ENCODE results near the gene CNIH3.
A peak's percentile ranks its signal among the peaks of the same experiment; 100 is the strongest.

CNIH3 gene

DNA sequence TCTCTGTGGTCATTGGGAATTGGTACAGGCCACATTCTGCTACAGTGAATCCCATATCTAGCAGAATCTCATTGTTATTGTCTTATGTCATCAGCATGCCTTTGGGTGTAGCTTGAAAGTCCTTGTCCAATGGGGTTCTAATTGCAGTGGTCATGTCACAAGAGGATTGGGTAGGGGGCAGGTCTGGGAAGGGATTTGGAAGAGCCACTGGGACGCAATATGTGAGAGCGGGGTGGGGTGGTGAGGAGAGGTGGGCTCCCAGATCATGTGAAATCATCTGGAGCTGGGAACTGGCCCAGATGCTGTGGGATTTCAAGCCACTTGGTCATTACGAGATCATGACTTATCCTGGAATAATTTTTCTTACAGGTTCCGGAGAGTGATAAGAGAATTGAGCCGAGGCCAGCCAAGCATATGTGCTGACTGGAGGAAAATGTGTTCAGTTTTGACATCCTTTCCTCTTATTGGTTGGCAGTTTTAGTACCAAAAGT lies 16.3 kb downstream of the CNIH3 start:
- no peaks in the 10 kb centered on the region for H3K36me3 ChIP-seq (ENCODE audit: insufficient read depth, low read length)
- H3K9ac ChIP-seq (ENCODE audit: low read depth, low read length): no peak overlapping the region
- no peaks in the 10 kb centered on the region for H3K27me3 ChIP-seq (ENCODE audit: control insufficient read depth, insufficient read depth, low read length)
- peaks cover 20% of the 10 kb centered on the region for H3K4me1 ChIP-seq (ENCODE audit: control insufficient read depth, insufficient read depth, low read length)
- no peak overlapping the region for H3K4me2 ChIP-seq (ENCODE audit: low read length)
- no peak overlapping the region for H3K4me3 ChIP-seq (ENCODE audit: low read length)
- H3K9me3 ChIP-seq (replicated peaks; ENCODE audit: low read length): no peaks in the 10 kb centered on the region

DNA sequence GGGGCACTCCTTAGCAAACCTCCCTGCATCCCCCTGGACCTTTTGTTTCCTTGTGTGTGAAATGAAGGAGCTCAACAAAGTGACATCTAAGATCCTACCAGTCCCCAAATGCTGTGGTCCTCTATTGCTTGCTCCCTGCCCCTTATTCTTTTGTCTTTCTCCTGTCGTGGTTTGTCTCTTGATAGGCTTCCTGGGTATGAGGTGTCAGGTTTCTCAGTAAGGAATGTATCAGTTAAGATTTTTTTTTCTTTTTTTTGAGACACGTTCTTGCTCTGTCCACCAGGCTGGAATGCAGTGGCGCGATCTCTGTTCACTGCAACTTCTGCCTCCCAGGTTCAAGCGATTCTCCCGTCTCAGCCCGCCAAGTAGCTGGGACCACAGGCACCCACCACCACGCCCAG lies 16.8 kb downstream of the CNIH3 start:
- H3K9me3 ChIP-seq (replicated peaks; ENCODE audit: low read length): no peaks in the 10 kb centered on the region
- H3K36me3 ChIP-seq (ENCODE audit: insufficient read depth, low read length): no peaks in the 10 kb centered on the region
- H3K9ac ChIP-seq (ENCODE audit: low read depth, low read length): no peak overlapping the region

GRCh38 chr1:224635356-224635755 lies 19.2 kb downstream of the CNIH3 start:
- Histone ChIP-seq H3K4me1 (ENCODE audit: control insufficient read depth, insufficient read depth, low read length) (peaks cover 28% of the 10 kb centered on the region), H3K4me3 (ENCODE audit: low read length) (no peak overlapping the region), H3K36me3 (ENCODE audit: insufficient read depth, low read length) (no peaks in the 10 kb centered on the region), H3K27me3 (ENCODE audit: control insufficient read depth, insufficient read depth, low read length) (no peaks in the 10 kb centered on the region), H3K4me2 (ENCODE audit: low read length) (peak overlapping the region; percentile 22), H3K9ac (ENCODE audit: low read depth, low read length) (no peak overlapping the region), H3K9me3 (replicated peaks; ENCODE audit: low read length) (no peaks in the 10 kb centered on the region)

More for the DNA sequence above, 16.8 kb downstream of the CNIH3 start:
- no peak overlapping the region for H3K4me3 ChIP-seq (ENCODE audit: low read length)
- no peaks in the 10 kb centered on the region for H3K27me3 ChIP-seq (ENCODE audit: control insufficient read depth, insufficient read depth, low read length)
- no peak overlapping the region for H3K4me2 ChIP-seq (ENCODE audit: low read length)
- H3K4me1 ChIP-seq (ENCODE audit: control insufficient read depth, insufficient read depth, low read length): peaks cover 25% of the 10 kb centered on the region

GRCh38 chr1:224637515-224637914 lies 21.4 kb downstream of the CNIH3 start:
- Histone ChIP-seq H3K9ac (ENCODE audit: low read depth, low read length) (no peak overlapping the region), H3K4me3 (ENCODE audit: low read length) (peak overlapping the region; percentile 16), H3K9me3 (replicated peaks; ENCODE audit: low read length) (no peaks in the 10 kb centered on the region), H3K27me3 (ENCODE audit: control insufficient read depth, insufficient read depth, low read length) (peaks cover 4% of the 10 kb centered on the region), H3K36me3 (ENCODE audit: insufficient read depth, low read length) (no peaks in the 10 kb centered on the region), H3K4me2 (ENCODE audit: low read length) (peak overlapping the region; percentile 54), H3K4me1 (ENCODE audit: control insufficient read depth, insufficient read depth, low read length) (peaks cover 28% of the 10 kb centered on the region)

DNA sequence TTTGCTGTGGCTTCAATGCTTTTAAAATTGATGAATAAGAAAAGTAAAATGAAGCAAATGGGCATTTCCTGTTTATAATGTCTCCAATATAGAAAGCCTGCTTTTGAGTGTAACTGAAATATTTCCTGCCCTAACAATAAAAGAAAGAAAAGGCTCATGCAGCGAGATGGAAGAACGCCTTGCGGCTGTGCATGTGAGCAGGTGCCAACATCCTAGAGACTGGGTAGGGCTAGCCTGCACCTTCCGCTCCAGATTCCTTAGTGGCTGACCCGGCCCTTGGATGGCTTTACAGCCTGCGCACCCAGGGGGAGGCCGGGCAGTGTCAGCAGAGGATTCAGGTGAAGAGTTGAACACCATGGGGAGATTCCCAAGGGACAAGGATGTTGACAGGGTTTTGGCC lies 21.8 kb downstream of the CNIH3 start:
- Histone ChIP-seq H3K27me3 (ENCODE audit: control insufficient read depth, insufficient read depth, low read length) (peaks cover 4% of the 10 kb centered on the region), H3K4me1 (ENCODE audit: control insufficient read depth, insufficient read depth, low read length) (peaks cover 25% of the 10 kb centered on the region), H3K9me3 (replicated peaks; ENCODE audit: low read length) (no peaks in the 10 kb centered on the region), H3K9ac (ENCODE audit: low read depth, low read length) (no peak overlapping the region), H3K36me3 (ENCODE audit: insufficient read depth, low read length) (no peaks in the 10 kb centered on the region), H3K4me3 (ENCODE audit: low read length) (no peak overlapping the region), H3K4me2 (ENCODE audit: low read length) (peak overlapping the region; percentile 54)

GRCh38 chr1:224639426-224639975 lies 23.4 kb downstream of the CNIH3 start:
- Histone ChIP-seq H3K4me1 (ENCODE audit: control insufficient read depth, insufficient read depth, low read length) (peaks cover 25% of the 10 kb centered on the region), H3K9ac (ENCODE audit: low read depth, low read length) (no peak overlapping the region), H3K4me2 (ENCODE audit: low read length) (no peak overlapping the region), H3K4me3 (ENCODE audit: low read length) (no peak overlapping the region), H3K27me3 (ENCODE audit: control insufficient read depth, insufficient read depth, low read length) (peaks cover 4% of the 10 kb centered on the region), H3K9me3 (replicated peaks; ENCODE audit: low read length) (no peaks in the 10 kb centered on the region), H3K36me3 (ENCODE audit: insufficient read depth, low read length) (no peaks in the 10 kb centered on the region)

DNA sequence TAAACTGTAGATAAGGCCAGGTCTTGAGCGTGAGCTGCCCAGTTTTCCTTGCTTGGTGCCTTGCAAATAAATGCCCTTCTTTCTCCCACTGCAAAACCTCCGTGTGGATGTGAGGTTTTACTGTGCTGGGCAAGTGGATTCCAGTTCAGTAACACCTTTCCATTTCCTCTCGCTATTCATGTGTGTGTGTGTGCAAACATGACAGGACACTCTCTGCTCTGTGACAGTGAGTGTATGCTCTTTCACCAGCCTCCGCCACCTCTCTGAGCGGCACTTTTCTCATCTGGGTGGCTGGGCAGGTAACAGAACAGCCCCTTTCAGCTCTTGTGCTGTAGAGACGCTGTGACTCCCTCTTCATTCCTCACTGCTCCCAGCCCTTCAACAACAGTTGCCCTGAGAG lies 23.9 kb downstream of the CNIH3 start:
- no peak overlapping the region for H3K4me3 ChIP-seq (ENCODE audit: low read length)
- no peaks in the 10 kb centered on the region for H3K9me3 ChIP-seq (replicated peaks; ENCODE audit: low read length)
- no peaks in the 10 kb centered on the region for H3K36me3 ChIP-seq (ENCODE audit: insufficient read depth, low read length)
- H3K4me1 ChIP-seq (ENCODE audit: control insufficient read depth, insufficient read depth, low read length): peaks cover 23% of the 10 kb centered on the region
- no peak overlapping the region for H3K4me2 ChIP-seq (ENCODE audit: low read length)
- no peak overlapping the region for H3K9ac ChIP-seq (ENCODE audit: low read depth, low read length)
- H3K27me3 ChIP-seq (ENCODE audit: control insufficient read depth, insufficient read depth, low read length): peaks cover 4% of the 10 kb centered on the region

DNA sequence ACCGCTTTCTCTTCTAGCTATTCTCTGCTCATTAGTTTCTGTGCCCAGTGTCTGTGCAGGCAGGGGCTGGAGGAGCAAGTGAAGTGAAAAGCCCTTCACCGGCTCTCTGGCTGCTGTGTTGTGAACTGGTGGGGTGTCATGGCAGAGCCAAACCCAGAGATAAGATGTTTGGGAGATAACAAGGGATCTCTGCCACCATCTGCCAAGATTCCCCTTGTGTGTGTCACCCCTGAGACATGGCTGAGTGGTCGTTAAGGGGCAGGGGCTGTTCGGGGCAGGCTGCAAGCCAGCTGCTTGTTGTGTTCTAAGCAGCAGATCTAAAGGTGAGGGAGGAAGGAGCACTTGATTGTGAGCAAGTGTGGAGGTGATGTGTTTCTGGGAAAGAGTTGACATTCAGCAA lies 24.5 kb downstream of the CNIH3 start:
- Histone ChIP-seq H3K36me3 (ENCODE audit: insufficient read depth, low read length) (no peaks in the 10 kb centered on the region), H3K4me2 (ENCODE audit: low read length) (no peak overlapping the region), H3K4me3 (ENCODE audit: low read length) (no peak overlapping the region), H3K9me3 (replicated peaks; ENCODE audit: low read length) (no peaks in the 10 kb centered on the region), H3K4me1 (ENCODE audit: control insufficient read depth, insufficient read depth, low read length) (peaks cover 17% of the 10 kb centered on the region), H3K27me3 (ENCODE audit: control insufficient read depth, insufficient read depth, low read length) (peaks cover 4% of the 10 kb centered on the region), H3K9ac (ENCODE audit: low read depth, low read length) (no peak overlapping the region)

- H3K36me3 ChIP-seq (ENCODE audit: insufficient read depth, low read length): no peaks in the 10 kb centered on the region
- H3K4me1 ChIP-seq (ENCODE audit: control insufficient read depth, insufficient read depth, low read length): peaks cover 13% of the 10 kb centered on the region
- H3K4me2 ChIP-seq (ENCODE audit: low read length): no peak overlapping the region
- no peak overlapping the region for H3K9ac ChIP-seq (ENCODE audit: low read depth, low read length)
- H3K4me3 ChIP-seq (ENCODE audit: low read length): no peak overlapping the region
- H3K9me3 ChIP-seq (replicated peaks; ENCODE audit: low read length): no peaks in the 10 kb centered on the region
- peaks cover 4% of the 10 kb centered on the region for H3K27me3 ChIP-seq (ENCODE audit: control insufficient read depth, insufficient read depth, low read length)
These were observed 24.9 kb downstream of the CNIH3 start for GRCh38 chr1:224641030-224641429.

- no peaks in the 10 kb centered on the region for H3K36me3 ChIP-seq (ENCODE audit: insufficient read depth, low read length)
These were observed 27.5 kb downstream of the CNIH3 start for GRCh38 chr1:224643653-224644052.

DNA sequence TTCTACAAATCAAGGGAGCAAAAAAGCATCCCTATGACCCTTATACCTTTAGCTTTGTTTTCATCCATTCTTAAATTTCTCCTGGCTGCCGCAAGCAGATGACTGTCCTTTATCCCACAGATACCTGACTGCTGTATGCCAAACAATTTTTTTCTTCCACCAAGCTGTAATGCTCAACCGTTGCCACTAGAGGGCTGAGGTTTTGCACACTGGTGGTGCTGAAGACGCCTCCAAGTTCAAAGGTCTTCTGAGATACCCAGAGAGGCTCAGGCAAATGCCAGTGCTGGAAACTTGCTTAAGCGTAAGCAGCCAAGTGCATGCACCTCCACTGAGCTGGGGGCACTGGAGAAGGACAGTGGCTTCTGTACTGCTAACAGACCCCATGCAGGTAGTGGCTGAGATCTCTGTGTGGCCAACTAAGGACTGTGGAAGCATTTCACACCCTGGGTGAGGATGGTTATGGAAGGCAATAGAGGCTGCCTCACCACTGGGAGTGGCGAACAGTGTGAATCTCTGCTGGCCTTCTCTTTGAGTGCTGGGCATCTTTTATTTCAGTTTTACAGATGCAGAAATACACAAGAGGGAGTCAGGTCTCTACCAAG lies 28.5 kb downstream of the CNIH3 start:
- Histone ChIP-seq H3K27me3 (ENCODE audit: control insufficient read depth, insufficient read depth, low read length) (peaks cover 7% of the 10 kb centered on the region), H3K4me1 (ENCODE audit: control insufficient read depth, insufficient read depth, low read length) (no peaks in the 10 kb centered on the region), H3K4me3 (ENCODE audit: low read length) (no peak overlapping the region), H3K9me3 (replicated peaks; ENCODE audit: low read length) (no peaks in the 10 kb centered on the region), H3K4me2 (ENCODE audit: low read length) (no peak overlapping the region), H3K36me3 (ENCODE audit: insufficient read depth, low read length) (no peaks in the 10 kb centered on the region), H3K9ac (ENCODE audit: low read depth, low read length) (no peak overlapping the region)

More at GRCh38 chr1:224643653-224644052, 27.5 kb downstream of the CNIH3 start:
- no peak overlapping the region for H3K9ac ChIP-seq (ENCODE audit: low read depth, low read length)
- H3K27me3 ChIP-seq (ENCODE audit: control insufficient read depth, insufficient read depth, low read length): peaks cover 4% of the 10 kb centered on the region
- H3K4me3 ChIP-seq (ENCODE audit: low read length): no peak overlapping the region
- no peaks in the 10 kb centered on the region for H3K4me1 ChIP-seq (ENCODE audit: control insufficient read depth, insufficient read depth, low read length)
- H3K4me2 ChIP-seq (ENCODE audit: low read length): no peak overlapping the region
- H3K9me3 ChIP-seq (replicated peaks; ENCODE audit: low read length): no peaks in the 10 kb centered on the region

DNA sequence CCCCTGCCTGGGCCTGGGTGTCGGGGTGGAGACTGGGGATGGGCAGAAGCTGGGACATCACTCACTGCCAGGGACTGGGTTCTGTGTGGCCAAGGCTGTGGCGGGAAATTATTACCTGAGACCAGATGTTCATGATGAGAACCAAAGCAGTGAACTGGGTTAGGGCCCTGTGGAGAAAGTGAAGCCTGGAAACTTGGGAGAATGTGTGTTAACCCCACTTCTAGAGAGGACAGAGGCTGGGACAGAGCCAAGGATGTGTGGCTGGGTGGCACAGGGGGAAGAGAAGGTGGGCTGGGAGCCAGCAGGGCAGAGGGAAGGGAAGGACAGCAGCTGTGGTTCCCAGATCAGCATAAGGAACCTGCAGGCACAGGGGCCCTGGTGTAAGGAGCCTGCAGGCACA lies 31.3 kb downstream of the CNIH3 start:
- Histone ChIP-seq H3K4me1 (ENCODE audit: control insufficient read depth, insufficient read depth, low read length) (peaks cover 6% of the 10 kb centered on the region), H3K4me3 (ENCODE audit: low read length) (no peak overlapping the region), H3K27me3 (ENCODE audit: control insufficient read depth, insufficient read depth, low read length) (peaks cover 3% of the 10 kb centered on the region), H3K9ac (ENCODE audit: low read depth, low read length) (no peak overlapping the region), H3K9me3 (replicated peaks; ENCODE audit: low read length) (no peaks in the 10 kb centered on the region), H3K4me2 (ENCODE audit: low read length) (no peak overlapping the region), H3K36me3 (ENCODE audit: insufficient read depth, low read length) (no peaks in the 10 kb centered on the region)
